GM12865 (cell line): Measurements from ENCODE around the gene CAB39.

ENCODE experiments used
- DNase-seq: peaks from one replicate; pipeline ENCODE4 v3.0.0; 2010; ENCODE audit warnings: low read depth
- H3K4me3 ChIP-seq: 2 replicates; pipeline ENCODE4 v1.5.1; 2011; ENCODE audit warnings: mild to moderate bottlenecking, low read depth, low read length, control low read depth
- TF ChIP-seq, protein P1 (sequence below): IDR thresholded peaks from 2 replicates; pipeline ENCODE4 v1.5.1; 2011; ENCODE audit warnings: low read length, control low read depth, low read depth, inconsistent platforms; ENCODE audit not compliant: insufficient read depth; ENCODE audit errors: missing control alignments

CAB39 gene

DNA sequence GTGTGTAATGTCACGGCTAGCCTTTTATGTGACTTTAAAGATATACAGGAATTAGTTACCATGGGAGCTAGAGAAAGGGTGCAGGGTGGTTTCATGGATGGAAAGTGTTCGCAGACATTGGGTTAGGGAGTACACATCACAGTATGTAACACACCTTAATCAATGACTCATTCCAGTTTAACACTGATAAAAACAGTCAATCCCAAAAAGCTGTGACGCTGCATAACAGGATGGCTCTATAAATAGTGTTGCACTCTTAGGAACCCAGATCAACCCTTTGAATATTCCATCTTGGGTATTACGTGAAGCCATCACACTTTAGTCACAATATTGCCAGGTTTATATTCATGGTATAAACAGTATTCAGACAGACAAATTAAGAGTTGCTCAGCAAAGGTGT is 33.6 kb downstream of the CAB39 start:
- no peak overlapping the region for H3K4me3 ChIP-seq
- DNase-seq = no peak
- TF ChIP-seq, protein P1, sequence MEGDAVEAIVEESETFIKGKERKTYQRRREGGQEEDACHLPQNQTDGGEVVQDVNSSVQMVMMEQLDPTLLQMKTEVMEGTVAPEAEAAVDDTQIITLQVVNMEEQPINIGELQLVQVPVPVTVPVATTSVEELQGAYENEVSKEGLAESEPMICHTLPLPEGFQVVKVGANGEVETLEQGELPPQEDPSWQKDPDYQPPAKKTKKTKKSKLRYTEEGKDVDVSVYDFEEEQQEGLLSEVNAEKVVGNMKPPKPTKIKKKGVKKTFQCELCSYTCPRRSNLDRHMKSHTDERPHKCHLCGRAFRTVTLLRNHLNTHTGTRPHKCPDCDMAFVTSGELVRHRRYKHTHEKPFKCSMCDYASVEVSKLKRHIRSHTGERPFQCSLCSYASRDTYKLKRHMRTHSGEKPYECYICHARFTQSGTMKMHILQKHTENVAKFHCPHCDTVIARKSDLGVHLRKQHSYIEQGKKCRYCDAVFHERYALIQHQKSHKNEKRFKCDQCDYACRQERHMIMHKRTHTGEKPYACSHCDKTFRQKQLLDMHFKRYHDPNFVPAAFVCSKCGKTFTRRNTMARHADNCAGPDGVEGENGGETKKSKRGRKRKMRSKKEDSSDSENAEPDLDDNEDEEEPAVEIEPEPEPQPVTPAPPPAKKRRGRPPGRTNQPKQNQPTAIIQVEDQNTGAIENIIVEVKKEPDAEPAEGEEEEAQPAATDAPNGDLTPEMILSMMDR = no peak

DNA sequence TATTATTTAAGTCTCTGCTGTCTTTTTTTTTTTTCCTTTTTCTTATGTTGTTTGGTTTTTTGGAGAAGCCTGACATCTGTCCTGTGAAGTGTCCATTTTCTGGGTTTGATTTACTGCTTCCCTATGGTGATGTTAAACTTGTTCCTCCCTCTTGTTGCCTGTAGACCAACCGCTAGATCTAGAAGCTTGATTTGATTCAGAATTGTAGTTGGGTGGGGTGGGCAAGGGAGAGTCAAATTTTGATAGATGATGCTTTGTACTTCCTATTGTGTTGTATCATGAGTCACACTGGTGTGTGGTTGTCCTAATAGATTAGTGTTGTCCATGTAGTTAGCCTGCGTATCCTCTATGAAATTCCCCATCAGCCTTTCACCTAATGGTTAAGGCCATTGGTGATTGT is 35.4 kb downstream of the CAB39 start:
- TF ChIP-seq, protein P1 = no peak
- no peak overlapping the region for H3K4me3 ChIP-seq
- no peak for DNase-seq

DNA sequence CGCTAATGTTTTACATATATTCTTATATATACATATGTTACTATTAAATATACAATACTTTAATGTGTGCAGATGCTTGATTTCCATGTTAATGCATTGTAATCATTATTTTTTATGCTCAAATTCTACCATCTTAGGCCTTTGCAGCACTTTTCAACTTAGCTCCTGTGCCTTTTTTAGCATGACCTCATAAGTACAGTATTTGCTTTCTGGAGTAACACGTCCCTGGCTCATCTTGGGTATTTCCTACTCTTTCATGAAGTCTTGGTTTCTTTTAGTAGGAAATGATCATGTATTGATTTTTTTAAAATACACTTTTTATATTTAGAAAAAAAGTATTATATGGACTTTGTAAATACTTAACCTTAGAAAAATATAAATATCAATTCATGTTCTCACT is 36.5 kb downstream of the CAB39 start:
- TF ChIP-seq, protein P1 = no peak
- H3K4me3 ChIP-seq = no peak overlapping the region
- DNase-seq = no peak

DNA sequence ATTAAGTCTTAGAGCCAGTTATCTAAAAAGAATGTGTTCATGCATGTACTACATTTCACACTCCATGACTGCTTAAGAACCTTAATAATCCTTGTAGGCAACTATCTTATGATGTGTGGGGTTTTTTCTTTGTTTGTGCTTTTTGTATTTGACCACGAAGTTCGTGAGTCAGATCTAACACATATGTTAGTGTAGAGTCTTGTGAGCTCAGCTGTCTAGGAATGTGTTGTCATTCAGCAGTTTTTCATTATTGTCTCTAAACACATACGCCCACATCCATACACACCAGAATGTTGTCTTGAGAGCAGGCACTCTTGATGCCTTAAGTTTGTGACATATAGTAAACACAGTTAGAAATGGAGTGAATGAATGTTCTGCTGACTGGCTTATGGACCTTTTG is 38.4 kb downstream of the CAB39 start:
- no peak overlapping the region for H3K4me3 ChIP-seq
- TF ChIP-seq, protein P1 = no peak
- DNase-seq = peak; percentile 28

DNA sequence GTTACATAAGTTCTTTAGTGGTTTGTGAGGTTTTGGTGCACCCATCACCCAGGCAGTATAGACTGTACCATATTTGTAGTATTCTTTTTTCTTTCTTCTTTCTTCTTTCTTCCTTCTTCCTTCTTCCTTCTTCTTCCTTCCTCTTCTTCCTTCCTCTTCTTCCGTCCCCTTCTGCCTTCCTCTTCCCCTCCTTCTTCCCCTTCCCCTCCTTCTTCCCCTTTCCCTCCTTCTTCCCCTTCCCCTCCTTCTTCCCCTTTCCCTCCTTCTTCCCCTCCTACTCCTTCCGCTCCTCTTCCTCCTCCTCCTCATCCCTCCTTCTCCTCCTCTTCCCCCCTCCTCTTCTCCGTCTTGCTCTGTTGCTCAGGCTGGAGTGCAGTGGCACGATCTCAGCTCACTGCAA is 41.6 kb downstream of the CAB39 start:
- TF ChIP-seq, protein P1 = no peak
- DNase-seq = no peak
- no peak overlapping the region for H3K4me3 ChIP-seq

DNA sequence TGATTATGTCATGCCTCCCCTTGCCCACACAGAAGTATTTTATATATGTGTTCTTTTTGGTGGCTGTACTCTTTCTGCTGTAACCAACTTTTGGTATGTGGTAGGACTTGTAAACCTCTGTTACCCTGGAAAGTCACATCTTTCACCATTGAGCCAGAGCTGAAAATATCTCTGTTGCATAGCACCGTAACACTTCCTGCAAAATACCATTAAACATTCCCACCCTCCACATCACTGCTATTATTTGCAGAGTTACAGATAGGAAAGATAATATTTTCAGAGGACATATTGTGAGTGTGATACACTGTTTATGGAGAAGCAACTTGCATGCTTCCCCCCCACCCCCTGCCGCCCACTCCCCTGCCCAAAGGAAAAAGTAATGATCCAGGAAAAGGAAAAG is 44.8 kb downstream of the CAB39 start:
- no peak overlapping the region for H3K4me3 ChIP-seq
- DNase-seq = no peak
- TF ChIP-seq, protein P1 = no peak

DNA sequence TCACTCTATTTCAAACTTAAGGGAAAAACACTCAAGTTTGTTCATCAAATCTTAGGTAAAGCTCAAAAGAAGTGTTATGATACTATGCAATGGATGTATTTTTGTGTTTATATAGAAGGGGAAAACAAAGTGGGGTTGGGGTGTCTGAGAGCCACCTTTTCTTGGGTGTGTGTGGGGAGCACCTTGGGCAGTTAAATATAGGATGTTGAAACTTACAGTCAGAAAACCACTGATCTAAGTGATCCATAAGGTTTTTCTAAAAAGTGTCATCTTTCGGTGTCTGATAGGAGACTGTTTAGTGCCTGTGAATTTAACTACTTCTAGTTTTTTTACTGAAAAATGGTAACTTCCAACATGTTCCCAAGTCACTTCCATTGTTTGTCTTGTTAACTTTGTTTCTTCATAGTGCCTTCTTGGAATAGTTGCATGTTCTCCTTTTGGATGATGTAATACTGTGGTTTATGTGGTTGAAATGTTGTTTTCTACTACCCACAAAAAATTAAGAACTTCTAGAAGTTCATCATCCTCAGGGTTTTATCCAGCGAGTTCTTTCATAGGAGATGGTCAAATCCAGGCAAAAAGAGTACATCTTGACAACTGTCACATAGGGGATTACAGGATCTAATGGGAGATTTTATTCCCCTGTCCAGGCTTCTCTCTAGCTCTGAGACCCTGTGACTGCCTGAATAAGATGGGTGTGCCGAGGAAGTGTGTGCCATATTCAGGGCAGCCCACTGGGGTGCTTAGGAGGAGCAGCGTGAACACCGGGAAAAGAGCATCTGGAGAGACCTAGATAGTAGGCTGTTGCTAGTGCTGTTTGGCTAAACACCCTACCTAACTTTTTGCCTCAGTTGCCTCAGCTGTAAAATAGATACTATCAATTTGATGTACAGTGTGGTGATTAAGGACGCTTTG is 46.2 kb downstream of the CAB39 start:
- H3K4me3 ChIP-seq = no peak overlapping the region
- no peak for DNase-seq
- TF ChIP-seq, protein P1 = no peak
